Trophoblast cell (in vitro differentiated cells and primary cell): ENCODE data around the gene MAP2K5.

ENCODE experiments used
- DNase-seq, 2 donors: peaks; one replicate each; pipeline ENCODE4 v3.0.0-alpha.2; 2016
- H2AFZ ChIP-seq: 2 replicates; pipeline ENCODE4 v1.6.1; 2013; ENCODE audit warnings: low read length, moderate library complexity, mild to moderate bottlenecking; ENCODE audit not compliant: insufficient read depth, poor library complexity
- H2AK5ac ChIP-seq: 2 replicates; pipeline ENCODE4 v1.6.1; 2013; ENCODE audit warnings: mild to moderate bottlenecking, low read length
- H2BK120ac ChIP-seq: 2 replicates; pipeline ENCODE4 v1.6.1; 2013; ENCODE audit warnings: low read length, mild to moderate bottlenecking, moderate library complexity; ENCODE audit not compliant: insufficient read depth, poor library complexity
- H2BK12ac ChIP-seq: 2 replicates; pipeline ENCODE4 v1.6.1; 2013; ENCODE audit warnings: mild to moderate bottlenecking, low read length, moderate library complexity
- H2BK5ac ChIP-seq: 2 replicates; pipeline ENCODE4 v1.6.1; 2013; ENCODE audit warnings: low read length, low read depth, moderate library complexity, mild to moderate bottlenecking; ENCODE audit not compliant: poor library complexity
- H3K14ac ChIP-seq: 2 replicates; pipeline ENCODE4 v1.6.1; 2013; ENCODE audit warnings: mild to moderate bottlenecking, low read length
- H3K18ac ChIP-seq: 2 replicates; pipeline ENCODE4 v1.6.1; 2013; ENCODE audit warnings: mild to moderate bottlenecking, low read length
- H3K23ac ChIP-seq: 2 replicates; pipeline ENCODE4 v1.6.1; 2013; ENCODE audit warnings: low read length
- H3K27ac ChIP-seq: 2 replicates; pipeline ENCODE4 v1.5.1; 2013; ENCODE audit warnings: low read depth, mild to moderate bottlenecking, inconsistent platforms, low read length, moderate library complexity
- H3K27me3 ChIP-seq: 2 replicates; pipeline ENCODE4 v1.6.1; 2013; ENCODE audit warnings: inconsistent platforms, mild to moderate bottlenecking, low read length, moderate library complexity; ENCODE audit not compliant: insufficient read depth
- H3K36me3 ChIP-seq, 2 experiments: 1 replicate in 1 of 2; 2 replicates in 1 of 2; pipeline ENCODE4 v1.6.1; 2013; ENCODE audit warnings: low read length in 2 of 2, mild to moderate bottlenecking in 2 of 2, moderate library complexity in 1 of 2; ENCODE audit not compliant: insufficient read depth in 2 of 2, control insufficient read depth in 1 of 2
- H3K4ac ChIP-seq: 2 replicates; pipeline ENCODE4 v1.6.1; 2013; ENCODE audit warnings: low read depth, mild to moderate bottlenecking, low read length, moderate library complexity
- H3K4me1 ChIP-seq, 2 experiments: 1 replicate in 1 of 2; 2 replicates in 1 of 2; pipeline ENCODE4 v1.6.1; 2013; ENCODE audit warnings: low read length in 2 of 2, mild to moderate bottlenecking in 2 of 2, moderate library complexity in 1 of 2; ENCODE audit not compliant: insufficient read depth in 2 of 2, control insufficient read depth in 1 of 2
- H3K4me2 ChIP-seq: 2 replicates; pipeline ENCODE4 v1.6.1; 2013; ENCODE audit warnings: inconsistent platforms, mild to moderate bottlenecking, low read length, moderate library complexity
- H3K4me3 ChIP-seq: 2 replicates; pipeline ENCODE4 v1.5.1; 2013; ENCODE audit warnings: mild to moderate bottlenecking, low read depth, low read length, inconsistent platforms
- H3K79me1 ChIP-seq: one replicate; pipeline ENCODE4 v1.6.1; 2013; ENCODE audit warnings: low read length
- H3K79me2 ChIP-seq: 2 replicates; pipeline ENCODE4 v1.6.1; 2013; ENCODE audit warnings: low read length, mild to moderate bottlenecking; ENCODE audit not compliant: control insufficient read depth, insufficient read depth, poor library complexity
- H3K9ac ChIP-seq: 2 replicates; pipeline ENCODE4 v1.6.1; 2013; ENCODE audit warnings: mild to moderate bottlenecking, low read length
- H3K9me3 ChIP-seq: 2 replicates; pipeline ENCODE4 v1.6.1; 2013; ENCODE audit warnings: low read depth, mild to moderate bottlenecking, control low read depth, inconsistent platforms, low read length; ENCODE audit not compliant: insufficient read depth
- H4K12ac ChIP-seq: 2 replicates; pipeline ENCODE4 v1.6.1; 2013; ENCODE audit warnings: low read depth, mild to moderate bottlenecking, low read length, moderate library complexity
- H4K8ac ChIP-seq: 2 replicates; pipeline ENCODE4 v1.6.1; 2013; ENCODE audit warnings: low read depth, mild to moderate bottlenecking, low read length, moderate library complexity
- H4K91ac ChIP-seq: one replicate; pipeline ENCODE4 v1.6.1; 2013; ENCODE audit warnings: low read depth, mild to moderate bottlenecking, low read length, moderate library complexity
- WGBS: extraction: QIAGEN DNeasy Blood & Tissue Kit; methylation state at CpG from one replicate; pipeline ENCODE4 v1.1.7; 2013; ENCODE audit warnings: missing lambda C conversion rate; ENCODE audit not compliant: insufficient read length, insufficient coverage; ENCODE audit errors: extremely low coverage; 5-methylcytosine and 5-hydroxymethylcytosine counted together

The MAP2K5 gene

DNA sequence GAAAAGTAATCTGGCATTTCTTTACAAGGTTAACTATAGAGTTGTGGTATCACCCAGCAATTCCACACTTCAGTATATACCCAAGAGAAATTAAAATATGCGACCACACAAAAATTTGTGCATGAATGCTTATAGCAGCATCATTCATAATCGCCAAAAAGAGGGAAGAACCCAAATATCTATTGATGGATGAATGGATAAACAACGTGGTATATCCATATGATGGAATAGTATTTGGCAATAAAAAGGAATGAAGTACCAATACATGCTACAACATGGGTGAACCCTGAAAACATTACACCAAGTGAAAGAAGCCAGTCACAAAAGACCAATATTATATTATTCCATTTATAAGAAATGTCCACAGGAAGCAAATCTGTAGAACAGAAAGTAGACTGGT is 274.2 kb downstream of the MAP2K5 start:
- Histone ChIP-seq H2AK5ac (no peak overlapping the region), H3K23ac (no peak overlapping the region), H3K4ac (no peak overlapping the region), H2BK120ac (no peak overlapping the region), H2BK12ac (no peak overlapping the region), H3K9ac (no peak overlapping the region), H2AFZ (no peak overlapping the region), H3K36me3 (no peaks in the 10 kb centered on the region), H4K91ac (no peak overlapping the region), H3K9me3 (peaks cover 15% of the 10 kb centered on the region), H4K8ac (no peak overlapping the region), H2BK5ac (no peak overlapping the region), H3K4me1 (no peaks in the 10 kb centered on the region), H4K12ac (no peak overlapping the region), H3K27me3 (peaks cover 34% of the 10 kb centered on the region), H3K79me2 (no peaks in the 10 kb centered on the region), H3K79me1 (no peaks in the 10 kb centered on the region), H3K18ac (no peak overlapping the region), H3K4me3 (no peak overlapping the region), H3K27ac (no peak overlapping the region), H3K14ac (no peak overlapping the region), H3K4me2 (no peak overlapping the region)
- WGBS: no CpG with 5 or more reads among the region's 3 CpGs
- no peak for DNase-seq

DNA sequence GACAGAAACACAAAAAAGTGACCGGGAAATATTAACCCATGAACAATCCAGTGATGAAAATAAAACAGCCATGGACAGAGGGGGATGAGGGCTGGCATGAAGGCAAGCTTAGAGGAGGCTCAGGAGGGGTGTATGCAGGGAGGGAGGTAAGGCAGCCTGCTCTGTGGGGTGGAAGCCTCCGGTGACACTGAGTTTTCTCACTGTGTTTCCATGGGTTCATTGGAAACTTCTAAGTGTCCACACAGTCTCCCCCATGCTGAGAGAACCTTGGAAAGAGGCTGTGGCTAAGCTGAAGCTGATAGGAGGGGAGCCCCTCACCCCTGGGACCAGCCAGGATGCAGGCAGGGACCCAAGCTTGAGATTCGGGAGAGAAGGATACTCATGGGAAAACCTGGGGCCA is 276.0 kb downstream of the MAP2K5 start:
- no peaks in the 10 kb centered on the region for H3K36me3 ChIP-seq
- no peak overlapping the region for H2BK5ac ChIP-seq
- DNase-seq: no peak
- peaks cover 0 to 5% of the 10 kb centered on the region in 2 experiments for H3K4me1 ChIP-seq
- H2AFZ ChIP-seq: no peak overlapping the region
- H3K27ac ChIP-seq: no peak overlapping the region
- peaks cover 26% of the 10 kb centered on the region for H3K9me3 ChIP-seq
- H4K91ac ChIP-seq: no peak overlapping the region
- no peak overlapping the region for H4K12ac ChIP-seq
- H3K9ac ChIP-seq: no peak overlapping the region
- no peak overlapping the region for H3K4ac ChIP-seq
- H2BK120ac ChIP-seq: no peak overlapping the region
- H3K4me2 ChIP-seq: no peak overlapping the region
- no peak overlapping the region for H3K18ac ChIP-seq
- WGBS: no CpG with 5 or more reads among the region's 3 CpGs
- no peak overlapping the region for H3K14ac ChIP-seq
- H3K79me1 ChIP-seq: no peaks in the 10 kb centered on the region
- H3K79me2 ChIP-seq: no peaks in the 10 kb centered on the region
- no peak overlapping the region for H3K4me3 ChIP-seq
- no peak overlapping the region for H2BK12ac ChIP-seq
- no peak overlapping the region for H2AK5ac ChIP-seq
- H4K8ac ChIP-seq: no peak overlapping the region
- H3K23ac ChIP-seq: no peak overlapping the region
- peaks cover 52% of the 10 kb centered on the region for H3K27me3 ChIP-seq

DNA sequence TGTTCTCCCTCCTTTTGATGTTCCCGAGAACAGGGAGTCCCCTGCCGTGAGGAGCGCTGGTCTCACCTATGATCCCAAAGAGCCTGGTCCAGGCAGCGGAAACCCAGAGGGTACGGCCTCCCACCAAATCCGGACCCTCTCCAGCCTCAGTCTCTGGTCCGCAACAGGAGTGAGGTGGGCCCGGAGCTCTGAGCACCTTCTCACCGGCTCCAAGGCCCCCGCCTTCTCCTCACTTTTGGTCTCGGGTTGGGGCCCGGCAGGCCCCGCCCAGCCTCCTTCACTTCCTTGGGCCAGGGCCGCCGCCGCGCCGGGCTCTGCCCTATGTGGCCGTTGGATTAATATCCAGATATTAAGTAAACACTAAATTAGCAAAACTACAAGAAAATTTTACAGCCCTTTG is 277.1 kb downstream of the MAP2K5 start:
- Histone ChIP-seq H3K23ac (no peak overlapping the region), H3K79me2 (no peaks in the 10 kb centered on the region), H3K4me2 (no peak overlapping the region), H3K79me1 (no peaks in the 10 kb centered on the region), H3K4ac (no peak overlapping the region), H2AK5ac (no peak overlapping the region), H3K4me1 (peaks cover 0 to 5% of the 10 kb centered on the region in 2 experiments), H3K18ac (no peak overlapping the region), H3K27ac (no peak overlapping the region), H4K91ac (no peak overlapping the region), H3K36me3 (no peaks in the 10 kb centered on the region), H3K4me3 (no peak overlapping the region), H3K27me3 (peaks cover 63% of the 10 kb centered on the region), H2BK120ac (no peak overlapping the region), H3K9ac (no peak overlapping the region), H2AFZ (no peak overlapping the region), H2BK5ac (no peak overlapping the region), H3K14ac (no peak overlapping the region), H3K9me3 (peaks cover 29% of the 10 kb centered on the region), H4K8ac (no peak overlapping the region), H4K12ac (no peak overlapping the region), H2BK12ac (no peak overlapping the region)
- WGBS: no CpG with 5 or more reads among the region's 19 CpGs
- DNase-seq: no peak

DNA sequence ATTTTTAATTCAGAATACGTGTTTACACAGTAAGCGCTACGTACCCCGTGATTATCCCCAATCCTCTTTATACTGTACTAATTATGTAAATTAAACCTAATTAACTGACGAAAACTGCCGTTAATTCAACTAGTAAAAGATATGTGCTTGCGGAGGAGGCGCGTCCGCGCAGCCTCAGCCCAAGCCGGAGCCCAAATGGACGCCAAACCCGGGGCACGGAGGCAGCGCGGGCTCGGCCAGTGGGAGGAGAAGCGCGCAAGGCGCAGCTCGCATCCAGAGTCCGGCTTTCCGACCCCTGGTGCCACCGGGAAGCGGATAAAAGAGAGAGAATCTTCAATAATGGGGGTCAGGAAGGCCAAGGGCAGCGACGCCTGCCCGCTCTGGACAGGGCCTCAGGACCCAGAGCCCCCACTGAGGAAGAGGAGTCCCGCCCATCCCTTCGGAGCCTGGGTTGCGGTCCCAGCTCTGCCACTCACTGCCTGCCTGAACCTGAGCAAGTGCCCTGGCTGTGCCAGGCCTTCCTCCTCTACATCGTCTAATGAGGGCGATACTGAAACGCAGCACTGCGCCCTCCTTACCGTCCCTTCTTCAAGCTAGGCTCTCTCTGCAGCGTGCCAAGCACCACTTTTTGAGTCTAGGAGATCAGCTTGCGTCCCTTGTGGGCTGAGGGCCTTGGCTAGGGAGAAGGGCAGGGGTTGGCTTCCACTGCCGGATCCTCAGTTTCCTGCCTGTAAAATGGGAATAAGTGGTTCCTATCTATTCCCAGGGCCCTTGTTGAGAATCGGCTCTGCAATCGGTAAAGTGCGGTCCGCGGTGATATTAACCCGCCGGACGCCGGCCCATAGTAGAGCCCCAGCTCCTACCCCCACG is 277.9 kb downstream of the MAP2K5 start:
- Histone ChIP-seq H4K91ac (no peak overlapping the region), H3K79me2 (no peaks in the 10 kb centered on the region), H2BK12ac (no peak overlapping the region), H3K4me1 (peaks cover 0 to 5% of the 10 kb centered on the region in 2 experiments), H3K27ac (no peak overlapping the region), H3K9ac (no peak overlapping the region), H3K27me3 (peaks cover 69% of the 10 kb centered on the region), H2BK5ac (no peak overlapping the region), H3K23ac (no peak overlapping the region), H2BK120ac (no peak overlapping the region), H4K8ac (no peak overlapping the region), H3K4me3 (no peak overlapping the region), H3K4ac (no peak overlapping the region), H2AFZ (no peak overlapping the region), H4K12ac (no peak overlapping the region), H3K9me3 (peaks cover 30% of the 10 kb centered on the region), H3K18ac (no peak overlapping the region), H3K36me3 (no peaks in the 10 kb centered on the region), H3K4me2 (no peak overlapping the region), H3K14ac (no peak overlapping the region), H2AK5ac (no peak overlapping the region), H3K79me1 (no peaks in the 10 kb centered on the region)
- no CpG with 5 or more reads among the region's 50 CpGs for WGBS
- DNase-seq: no peak
